Ramos (cell line): ENCODE results near the gene CCNK.

Experiments used
- in situ Hi-C: fragments of 300-500 bp; cut with MboI; formaldehyde crosslinking; loops from one replicate; pipeline ENCODE4 v1.14.3; 2022; ENCODE audit warnings: low sequenced_read_pairs; ENCODE audit not compliant: unreplicated experiment

Gene CCNK

DNA sequence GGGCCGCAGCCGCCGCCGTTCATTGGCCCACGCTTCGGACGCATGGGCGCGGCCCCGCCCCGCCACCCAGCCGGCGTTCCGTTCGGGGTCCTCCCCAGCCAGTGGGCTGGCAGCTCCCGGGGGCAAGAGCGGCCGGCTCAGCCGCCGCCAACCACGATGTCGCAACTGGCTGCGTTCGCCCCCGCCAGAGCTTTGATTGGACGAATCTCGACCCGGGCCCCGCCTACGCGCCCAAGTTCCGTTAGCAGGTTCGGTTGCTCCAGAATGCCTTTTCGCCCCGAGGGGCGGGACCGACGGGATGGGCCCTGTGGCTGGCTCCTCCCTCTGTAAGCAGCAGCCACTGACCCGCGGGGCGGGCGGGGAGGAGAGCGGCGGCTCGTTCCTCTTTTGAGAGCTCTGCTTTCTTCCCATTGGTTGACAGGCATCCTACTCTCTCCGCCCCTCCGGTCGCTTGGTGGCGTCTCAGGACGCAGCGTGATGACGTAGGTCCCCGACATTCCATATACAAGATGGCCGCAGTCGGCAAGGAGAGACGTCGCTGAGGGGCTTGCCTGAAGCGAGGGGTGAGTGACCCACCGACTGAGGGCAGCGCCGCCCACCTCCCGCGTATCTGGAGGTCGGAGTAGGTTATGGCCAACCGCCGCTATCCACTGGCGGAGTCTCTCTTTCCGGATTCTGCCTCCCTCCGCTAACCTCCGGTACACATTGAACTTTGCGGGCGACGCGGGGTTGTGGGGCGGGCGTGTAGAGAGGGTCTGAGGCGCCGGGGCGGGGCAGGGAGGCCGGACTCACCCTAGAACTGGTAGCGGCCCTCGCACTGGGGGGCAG, at the start of gene CCNK:
CCNK (plus strand) TSS at position 493 of the 828 bp plus-strand sequence. CDS start 11,269 bp downstream, outside the sequence.
- in situ Hi-C loops: no loop called here

- in situ Hi-C loops: no loop called here
These were observed 49.2 kb upstream of the CCNK start for GRCh38 chr14:99431986-99432385.

- in situ Hi-C loops: no loop called here
These were observed 48.7 kb upstream of the CCNK start for GRCh38 chr14:99432485-99432884.

GRCh38 chr14:99435327-99435726, 45.9 kb upstream of the CCNK start:
- in situ Hi-C loops: no loop called here

DNA sequence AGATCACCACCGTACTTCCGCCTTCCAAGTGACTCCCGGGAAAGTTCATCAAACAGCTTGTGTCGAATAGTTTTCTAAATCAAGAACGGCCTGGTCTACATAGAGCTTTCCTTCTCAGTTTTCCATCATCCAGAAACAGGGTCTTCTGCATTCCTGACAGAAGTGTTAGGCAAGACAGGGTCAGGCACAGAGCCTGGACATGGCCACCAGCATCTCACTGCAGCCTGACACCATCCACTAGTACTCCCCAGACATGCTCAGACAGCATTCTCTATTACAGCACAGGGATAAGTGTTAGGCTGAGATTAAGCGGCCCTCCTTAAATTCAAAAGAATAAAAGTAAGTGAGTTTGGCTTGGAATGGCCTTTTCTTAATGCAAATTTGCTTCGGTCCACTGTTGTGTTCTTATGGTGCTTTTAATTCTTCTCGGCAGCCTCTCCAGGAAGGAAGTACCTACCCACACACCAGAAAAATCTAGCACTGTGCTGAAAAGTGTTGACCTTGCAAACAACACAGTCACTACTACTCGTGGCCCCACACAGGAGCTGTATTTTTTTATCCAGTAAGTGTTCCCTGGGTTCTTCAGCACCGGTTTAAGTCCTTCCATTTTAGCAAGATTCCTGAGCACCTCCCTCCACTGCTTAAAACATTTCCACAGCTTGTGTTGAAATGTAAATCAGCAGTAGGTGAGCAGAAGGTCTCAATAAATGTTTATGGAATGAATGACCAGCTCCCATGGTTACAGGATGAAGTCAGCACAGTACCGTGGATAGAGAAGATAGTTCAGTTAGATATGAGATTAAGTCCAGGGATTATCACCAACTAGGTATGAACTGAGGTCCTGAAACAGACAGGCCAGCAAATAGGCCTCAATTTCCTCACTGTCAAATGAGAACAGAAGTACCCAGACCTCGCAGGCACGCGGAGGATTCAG, 44.7 kb upstream of the CCNK start:
- in situ Hi-C loops: no loop called here

GRCh38 chr14:99437706-99438105, 43.5 kb upstream of the CCNK start:
- in situ Hi-C loops: no loop called here

GRCh38 chr14:99440278-99440677, 40.9 kb upstream of the CCNK start:
- in situ Hi-C loops: no loop called here

GRCh38 chr14:99441157-99441870, 39.9 kb upstream of the CCNK start:
- in situ Hi-C loops: no loop called here

DNA sequence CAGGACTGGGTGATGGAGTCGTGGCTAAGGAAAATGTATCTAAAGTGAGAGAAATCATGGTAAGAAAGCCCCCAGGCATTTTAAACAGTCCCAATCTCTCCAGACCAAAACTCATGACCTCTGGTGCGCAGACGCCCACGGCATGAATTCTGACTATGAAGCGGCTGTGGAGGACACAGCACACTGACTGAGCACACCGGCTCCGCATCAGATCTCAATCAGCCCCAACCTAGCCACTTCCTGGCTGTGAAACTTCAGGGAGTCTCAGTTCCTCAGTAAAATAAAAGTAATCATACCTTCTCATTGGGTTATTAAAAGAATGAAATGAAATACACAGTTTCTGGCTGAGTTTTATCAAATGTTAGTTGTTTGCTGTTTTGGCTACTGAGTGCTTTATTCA, 39.3 kb upstream of the CCNK start:
- in situ Hi-C loops: no loop called here

DNA sequence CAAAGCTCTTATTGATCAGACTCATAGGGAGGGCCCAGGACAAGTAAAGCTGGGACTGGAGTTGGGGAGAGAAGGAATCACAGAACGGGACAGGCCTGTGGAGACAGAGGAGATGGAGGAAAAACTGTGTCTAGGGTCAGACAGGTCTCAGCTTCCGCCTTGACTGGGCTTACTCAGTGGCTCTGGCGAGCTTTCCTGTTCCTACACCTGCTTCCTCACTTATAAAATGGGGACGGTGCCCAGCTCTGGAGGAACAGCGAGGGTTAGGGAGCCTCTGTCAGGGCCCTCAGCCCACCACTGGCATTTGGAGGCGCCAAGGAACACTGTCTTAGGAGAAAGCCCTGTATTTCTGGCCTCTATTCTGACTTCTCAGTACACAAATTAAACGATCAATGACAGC, 35.3 kb upstream of the CCNK start:
- in situ Hi-C loops: no loop called here

DNA sequence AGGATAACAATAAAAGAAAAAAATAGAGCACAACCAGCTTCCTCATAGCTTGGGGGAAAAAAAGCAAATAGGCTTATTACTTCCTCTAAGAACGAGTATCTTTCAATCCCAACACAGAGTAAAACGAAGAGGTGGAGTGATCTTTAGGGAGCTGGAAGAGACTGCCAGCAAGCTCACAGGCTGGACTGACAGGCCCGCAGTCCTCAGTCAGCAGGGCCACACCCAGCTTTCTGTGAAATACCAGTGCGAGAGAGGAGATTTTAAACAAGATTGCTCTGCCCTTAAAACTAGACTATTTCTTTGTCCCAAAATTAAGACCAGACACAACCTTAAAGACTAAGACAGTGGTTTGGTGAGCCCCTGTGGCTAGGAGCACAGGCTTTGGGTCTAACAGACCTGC, 33.5 kb upstream of the CCNK start:
- in situ Hi-C loops: no loop called here

DNA sequence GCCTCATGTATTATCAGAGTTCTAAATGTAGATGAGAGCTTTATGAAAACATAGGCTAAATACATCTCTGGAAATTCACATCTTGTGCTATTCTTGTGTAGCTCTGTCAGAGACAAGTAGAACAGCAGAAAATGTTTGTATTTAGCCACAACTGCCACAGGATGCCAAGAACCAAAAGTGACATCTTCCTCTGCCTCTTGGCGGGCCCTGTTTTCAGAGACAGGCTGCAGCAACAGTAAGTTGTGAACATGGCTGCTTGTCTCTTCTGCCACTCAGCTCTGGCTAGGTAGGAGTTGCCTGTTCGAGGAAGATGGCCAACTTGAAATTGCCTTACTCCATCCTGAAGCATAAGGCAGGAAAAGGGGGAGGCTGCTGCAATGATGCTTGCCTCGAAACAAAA, 30.9 kb upstream of the CCNK start:
- in situ Hi-C loops: no loop called here

- in situ Hi-C loops: no loop called here
These were observed 30.0 kb upstream of the CCNK start for GRCh38 chr14:99451234-99451633.

GRCh38 chr14:99452968-99453367, 28.2 kb upstream of the CCNK start:
- in situ Hi-C loops: no loop called here

DNA sequence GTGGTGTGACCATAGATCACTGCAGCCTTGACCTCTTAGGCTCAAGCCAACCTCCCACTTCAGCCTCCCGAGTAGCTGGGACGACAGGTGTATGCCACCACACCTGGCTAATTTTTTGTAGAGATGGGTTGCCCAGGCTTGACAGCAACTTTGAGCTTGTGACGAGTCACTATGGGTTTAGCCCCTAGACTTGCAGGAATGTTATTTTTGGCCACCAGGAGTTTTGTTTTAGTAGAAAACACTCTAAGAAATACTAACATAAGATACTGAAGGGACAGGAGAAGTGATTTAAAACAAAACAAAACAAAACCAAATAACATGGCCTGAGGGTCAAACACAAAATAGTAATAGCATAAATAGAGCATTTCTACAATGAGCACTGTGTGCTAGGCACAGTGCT, 27.0 kb upstream of the CCNK start:
- in situ Hi-C loops: no loop called here

GRCh38 chr14:99459481-99460100, 21.6 kb upstream of the CCNK start:
- in situ Hi-C loops: no loop called here

DNA sequence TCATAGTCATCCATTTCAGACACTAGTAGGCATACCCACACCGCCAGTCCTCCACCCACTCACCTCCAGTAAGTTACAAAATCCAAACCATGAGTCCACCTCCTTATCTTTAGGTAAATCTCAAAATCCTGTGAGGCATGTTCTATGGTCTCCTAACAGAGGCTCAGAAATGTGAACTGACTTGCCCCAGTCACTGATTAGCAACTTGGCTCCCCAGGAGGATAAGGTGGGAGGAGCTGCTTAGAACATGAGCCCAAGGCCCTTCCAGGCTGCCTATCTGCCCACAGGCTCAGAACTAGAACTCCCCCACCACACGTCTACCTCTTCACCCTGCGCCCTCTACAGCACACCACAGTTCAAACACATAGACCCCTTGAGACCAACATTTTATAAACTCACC, 20.4 kb upstream of the CCNK start:
- in situ Hi-C loops: no loop called here

- in situ Hi-C loops: no loop called here
These were observed 19.7 kb upstream of the CCNK start for GRCh38 chr14:99461411-99462085.

DNA sequence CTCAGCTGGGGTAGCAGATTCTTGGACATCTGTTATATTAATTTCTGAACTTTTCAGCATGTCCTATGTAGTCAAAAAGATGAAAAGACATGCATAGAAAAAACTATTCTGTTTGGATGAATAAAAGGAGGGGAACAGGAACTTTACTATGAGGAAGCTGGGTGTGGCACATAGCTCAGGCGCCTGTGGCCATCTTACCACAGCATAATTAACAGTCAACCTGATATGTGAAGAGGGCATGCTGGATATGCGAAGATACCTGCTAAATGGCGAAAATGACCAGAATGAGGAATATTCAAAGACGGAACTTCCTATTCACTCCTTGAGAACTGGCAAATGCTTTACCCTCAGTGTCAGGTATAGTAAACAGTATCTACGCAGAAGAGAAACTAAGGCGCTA, 19.0 kb upstream of the CCNK start:
- in situ Hi-C loops: no loop called here

GRCh38 chr14:99463974-99464373, 17.2 kb upstream of the CCNK start:
- in situ Hi-C loops: no loop called here
